Vagina (tissue), 2 donors: Measurements from ENCODE around the gene UFC1. TPM values are rescaled to one million over a fixed set of nuclear protein-coding genes. Genes with fewer than 3 reads are reported as not detected.

Experiments
- DNase-seq, 2 donors: peaks; one replicate each; pipeline ENCODE4 v3.0.0-alpha.2; 2017; ENCODE audit errors: extremely low spot score in 2 of 2
- H3K27ac ChIP-seq: fragments of 200-600 bp; sonication (generic); one replicate; pipeline ENCODE4 v1.5.1; 2019
- H3K27me3 ChIP-seq: fragments of 200-600 bp; sonication (generic); one replicate; pipeline ENCODE4 v1.5.1; 2019
- H3K36me3 ChIP-seq, 2 donors: fragments of 200-600 bp; sonication (generic); one replicate each; pipeline ENCODE4 v1.5.1; 2017 to 2019
- H3K4me1 ChIP-seq: fragments of 200-600 bp; sonication (generic); one replicate; pipeline ENCODE4 v1.5.1; 2019
- H3K4me3 ChIP-seq, 2 donors: fragments of 200-600 bp; sonication (generic); 1 replicate in 1 of 2; 2 replicates in 1 of 2; pipeline ENCODE4 v1.5.1; 2016 to 2019
- H3K9me3 ChIP-seq: fragments of 200-600 bp; sonication (generic); one replicate; pipeline ENCODE4 v1.5.1; 2019
- POLR2A ChIP-seq, 2 donors: fragments of 450-650 bp; IDR thresholded peaks; one replicate each; pipeline ENCODE4 v1.6.1; 2017; ENCODE audit warnings: antibody characterized with exemption in 2 of 2, mild to moderate bottlenecking in 2 of 2, moderate library complexity in 2 of 2
- POLR2AphosphoS5 ChIP-seq, 2 donors: sonication (generic); formaldehyde crosslinking; IDR thresholded peaks; one replicate each; pipeline ENCODE4 v1.9.0; 2017; ENCODE audit warnings: antibody characterized with exemption in 2 of 2, mild to moderate bottlenecking in 2 of 2, low read depth in 1 of 2; ENCODE audit not compliant: insufficient read depth in 1 of 2
- intact Hi-C: fragments of 100-400 bp; cut with DNase I; formaldehyde crosslinking; loops from one replicate; pipeline ENCODE4 v1.15.1; 2023
- total RNA-seq: library from RNA; depleted of rRNA; stranded (reverse); fragments of >200 nt; gene quantifications from one replicate; pipeline ENCODE4 v1.2.3, GENCODE V29; 2016
- TF ChIP-seq, protein P1 (sequence below), 3 experiments: fragments of 450-650 bp in 2 of 3; fragments of 200-600 bp in 1 of 3; sonication (generic) in 1 of 3; IDR thresholded peaks; one replicate each; pipeline ENCODE4 v1.5.1; 2017 to 2019; ENCODE audit warnings: antibody characterized with exemption in 3 of 3, mild to moderate bottlenecking in 2 of 3, moderate library complexity in 2 of 3

UFC1 gene
- total RNA-seq, 1 donor from 2014 or later = 61.1 TPM

DNA sequence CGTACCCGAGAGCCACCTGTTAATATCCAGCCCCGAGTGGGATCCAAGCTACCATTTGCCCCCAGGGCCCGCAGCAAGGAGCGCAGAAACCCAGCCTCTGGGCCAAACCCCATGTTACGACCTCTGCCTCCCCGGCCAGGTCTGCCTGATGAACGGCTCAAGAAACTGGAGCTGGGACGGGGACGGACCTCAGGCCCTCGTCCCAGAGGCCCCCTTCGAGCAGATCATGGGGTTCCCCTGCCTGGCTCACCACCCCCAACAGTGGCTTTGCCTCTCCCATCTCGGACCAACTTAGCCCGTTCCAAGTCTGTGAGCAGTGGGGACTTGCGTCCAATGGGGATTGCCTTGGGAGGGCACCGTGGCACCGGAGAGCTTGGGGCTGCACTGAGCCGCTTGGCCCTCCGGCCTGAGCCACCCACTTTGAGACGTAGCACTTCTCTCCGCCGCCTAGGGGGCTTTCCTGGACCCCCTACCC is 6.9 kb downstream of the UFC1 start:
- intact Hi-C loops = no loop called here
- Histone ChIP-seq H3K4me3 (peak overlapping the region in 1 of 2 donors; percentile 98), H3K9me3 (no peaks in the 10 kb centered on the region), H3K4me1 (peaks cover 44% of the 10 kb centered on the region), H3K27me3 (no peaks in the 10 kb centered on the region), H3K36me3 (peaks cover 0 to 32% of the 10 kb centered on the region in 2 donors), H3K27ac (no peak overlapping the region)
- peak in 1 of 2 donors; percentile 85 for DNase-seq
- no peak for TF ChIP-seq POLR2AphosphoS5 (IDR thresholded peaks at IDR 0.05; ENCODE audit: insufficient read depth in 1 of 2, low read depth in 1 of 2)
- TF ChIP-seq, protein P1, sequence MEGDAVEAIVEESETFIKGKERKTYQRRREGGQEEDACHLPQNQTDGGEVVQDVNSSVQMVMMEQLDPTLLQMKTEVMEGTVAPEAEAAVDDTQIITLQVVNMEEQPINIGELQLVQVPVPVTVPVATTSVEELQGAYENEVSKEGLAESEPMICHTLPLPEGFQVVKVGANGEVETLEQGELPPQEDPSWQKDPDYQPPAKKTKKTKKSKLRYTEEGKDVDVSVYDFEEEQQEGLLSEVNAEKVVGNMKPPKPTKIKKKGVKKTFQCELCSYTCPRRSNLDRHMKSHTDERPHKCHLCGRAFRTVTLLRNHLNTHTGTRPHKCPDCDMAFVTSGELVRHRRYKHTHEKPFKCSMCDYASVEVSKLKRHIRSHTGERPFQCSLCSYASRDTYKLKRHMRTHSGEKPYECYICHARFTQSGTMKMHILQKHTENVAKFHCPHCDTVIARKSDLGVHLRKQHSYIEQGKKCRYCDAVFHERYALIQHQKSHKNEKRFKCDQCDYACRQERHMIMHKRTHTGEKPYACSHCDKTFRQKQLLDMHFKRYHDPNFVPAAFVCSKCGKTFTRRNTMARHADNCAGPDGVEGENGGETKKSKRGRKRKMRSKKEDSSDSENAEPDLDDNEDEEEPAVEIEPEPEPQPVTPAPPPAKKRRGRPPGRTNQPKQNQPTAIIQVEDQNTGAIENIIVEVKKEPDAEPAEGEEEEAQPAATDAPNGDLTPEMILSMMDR (IDR thresholded peaks at IDR 0.05) = no peak
- no peak for TF ChIP-seq POLR2A (IDR thresholded peaks at IDR 0.05)

DNA sequence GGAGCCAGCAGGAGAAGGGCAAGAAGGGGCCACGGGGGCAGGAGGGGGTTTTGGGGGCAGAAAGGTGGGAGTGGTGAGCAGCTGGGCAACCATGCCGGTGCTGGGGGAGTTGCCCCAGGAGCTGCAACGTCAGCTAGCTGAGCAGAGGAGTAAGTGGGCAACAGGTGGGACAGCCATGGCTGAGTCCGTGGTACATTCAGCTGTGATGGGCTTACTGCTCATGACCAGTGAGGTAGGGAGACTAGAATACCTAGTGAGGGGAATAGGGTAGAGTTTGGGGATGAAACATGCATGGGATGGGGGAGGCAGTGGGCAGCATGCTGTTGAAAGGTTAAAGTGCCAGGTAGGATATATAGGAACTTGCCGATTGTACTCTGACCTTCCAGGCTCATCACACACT is 7.9 kb downstream of the UFC1 start:
- Histone ChIP-seq H3K27ac (no peak overlapping the region), H3K9me3 (no peaks in the 10 kb centered on the region), H3K27me3 (no peaks in the 10 kb centered on the region), H3K4me3 (no peak overlapping the region), H3K4me1 (peaks cover 47% of the 10 kb centered on the region), H3K36me3 (peaks cover 0 to 30% of the 10 kb centered on the region in 2 donors)
- TF ChIP-seq, protein P1 (IDR thresholded peaks at IDR 0.05) = no peak
- no peak for TF ChIP-seq POLR2AphosphoS5 (IDR thresholded peaks at IDR 0.05; ENCODE audit: insufficient read depth in 1 of 2, low read depth in 1 of 2)
- no peak for TF ChIP-seq POLR2A (IDR thresholded peaks at IDR 0.05)
- DNase-seq = no peak
- intact Hi-C loops = no loop called here

DNA sequence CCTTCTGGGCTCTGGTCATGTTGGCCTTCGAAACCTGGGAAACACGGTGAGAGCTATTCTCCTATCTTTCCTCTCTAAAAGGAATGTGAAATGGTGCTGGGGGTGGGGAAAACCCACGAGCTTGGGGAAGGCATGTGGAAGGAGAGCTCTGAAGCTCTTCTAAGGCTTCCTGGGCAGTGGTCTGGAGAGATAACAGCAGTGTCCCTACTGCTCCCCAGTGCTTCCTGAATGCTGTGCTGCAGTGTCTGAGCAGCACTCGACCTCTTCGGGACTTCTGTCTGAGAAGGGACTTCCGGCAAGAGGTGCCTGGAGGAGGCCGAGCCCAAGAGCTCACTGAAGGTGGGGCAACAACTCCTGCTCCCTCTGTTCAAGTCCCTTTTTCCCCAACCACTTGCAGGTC is 8.3 kb downstream of the UFC1 start:
- intact Hi-C loops = no loop called here
- DNase-seq = no peak

DNA sequence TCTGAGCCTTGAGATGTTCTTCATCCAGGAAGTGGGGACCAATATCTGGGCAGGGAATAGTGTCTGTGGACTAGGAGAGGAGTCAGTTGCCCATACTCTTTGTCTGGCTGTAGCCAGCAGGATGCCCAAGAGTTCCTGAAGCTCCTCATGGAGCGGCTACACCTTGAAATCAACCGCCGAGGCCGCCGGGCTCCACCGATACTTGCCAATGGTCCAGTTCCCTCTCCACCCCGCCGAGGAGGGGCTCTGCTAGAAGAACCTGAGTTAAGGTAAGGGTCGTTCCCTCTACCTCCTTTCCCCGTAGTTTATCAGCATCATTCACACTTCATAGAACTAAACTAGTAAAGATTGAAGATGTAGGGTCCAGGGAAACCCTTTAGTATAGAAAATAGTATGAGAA is 9.0 kb downstream of the UFC1 start:
- no peaks in the 10 kb centered on the region for H3K27me3 ChIP-seq
- peaks cover 58% of the 10 kb centered on the region for H3K4me1 ChIP-seq
- intact Hi-C loops = no loop called here
- TF ChIP-seq, protein P1 (IDR thresholded peaks at IDR 0.05) = no peak
- no peak for TF ChIP-seq POLR2AphosphoS5 (IDR thresholded peaks at IDR 0.05; ENCODE audit: insufficient read depth in 1 of 2, low read depth in 1 of 2)
- no peak for TF ChIP-seq POLR2A (IDR thresholded peaks at IDR 0.05)
- H3K27ac ChIP-seq = no peak overlapping the region
- no peak for DNase-seq
- no peaks in the 10 kb centered on the region for H3K9me3 ChIP-seq
- H3K4me3 ChIP-seq = no peak overlapping the region
- peaks cover 0 to 23% of the 10 kb centered on the region in 2 donors for H3K36me3 ChIP-seq

More for the DNA sequence above, 8.3 kb downstream of the UFC1 start:
- Histone ChIP-seq H3K27ac (no peak overlapping the region), H3K4me3 (no peak overlapping the region), H3K9me3 (no peaks in the 10 kb centered on the region), H3K36me3 (peaks cover 0 to 26% of the 10 kb centered on the region in 2 donors), H3K4me1 (peaks cover 51% of the 10 kb centered on the region), H3K27me3 (no peaks in the 10 kb centered on the region)
- no peak for TF ChIP-seq POLR2AphosphoS5 (IDR thresholded peaks at IDR 0.05; ENCODE audit: insufficient read depth in 1 of 2, low read depth in 1 of 2)
- TF ChIP-seq POLR2A (IDR thresholded peaks at IDR 0.05) = no peak
- TF ChIP-seq, protein P1 (IDR thresholded peaks at IDR 0.05) = no peak

DNA sequence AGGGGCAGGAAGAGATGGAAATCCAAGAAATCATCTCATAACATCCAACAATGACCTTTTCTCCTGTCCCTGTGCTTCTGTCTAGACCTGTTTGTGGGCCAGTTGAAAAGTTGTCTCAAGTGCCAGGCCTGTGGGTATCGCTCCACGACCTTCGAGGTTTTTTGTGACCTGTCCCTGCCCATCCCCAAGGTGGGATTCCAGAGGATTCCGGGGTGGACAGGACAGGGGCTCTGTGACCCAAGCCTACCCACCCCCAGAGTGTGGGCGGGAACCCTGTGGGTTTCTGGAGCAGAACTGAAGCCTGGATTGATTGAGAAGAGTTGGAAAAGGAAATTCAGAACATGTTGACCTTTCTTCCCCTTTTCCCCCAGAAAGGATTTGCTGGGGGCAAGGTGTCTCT is 10.0 kb downstream of the UFC1 start:
- no peak for DNase-seq
- intact Hi-C loops = no loop called here
- no peak overlapping the region for H3K27ac ChIP-seq
- no peak overlapping the region for H3K4me3 ChIP-seq
- H3K9me3 ChIP-seq = no peaks in the 10 kb centered on the region
- no peaks in the 10 kb centered on the region for H3K27me3 ChIP-seq
- peaks cover 0 to 21% of the 10 kb centered on the region in 2 donors for H3K36me3 ChIP-seq
- TF ChIP-seq, protein P1 (IDR thresholded peaks at IDR 0.05) = no peak
- no peak for TF ChIP-seq POLR2AphosphoS5 (IDR thresholded peaks at IDR 0.05; ENCODE audit: insufficient read depth in 1 of 2, low read depth in 1 of 2)
- no peak for TF ChIP-seq POLR2A (IDR thresholded peaks at IDR 0.05)
- peaks cover 57% of the 10 kb centered on the region for H3K4me1 ChIP-seq
